GM23248 (cell line): Measurements from ENCODE around the gene PGGHG. TPM values are rescaled to one million over a fixed set of nuclear protein-coding genes. Genes with fewer than 3 reads are reported as not detected.
A peak's percentile ranks its signal among the peaks of the same experiment; 100 is the strongest.

Experiments
- DNase-seq: peaks from one replicate; pipeline ENCODE4 v3.0.0-alpha.2; 2015
- H2AFZ ChIP-seq: fragments of 200-600 bp; sonication (generic); 2 replicates; pipeline ENCODE4 v1.6.1; 2016; ENCODE audit warnings: antibody characterized with exemption
- H3F3A ChIP-seq: fragments of 200-600 bp; sonication (generic); 2 replicates; pipeline ENCODE4 v1.6.1; 2016; ENCODE audit warnings: mild to moderate bottlenecking, antibody characterized with exemption, mixed run types; ENCODE audit not compliant: insufficient read depth
- H3K27ac ChIP-seq: fragments of 200-600 bp; sonication (generic); 2 replicates; pipeline ENCODE4 v1.5.1; 2016; ENCODE audit warnings: mild to moderate bottlenecking
- H3K27me3 ChIP-seq: fragments of 200-600 bp; sonication (generic); replicated peaks from 2 replicates; pipeline ENCODE4 v1.6.1; 2016; ENCODE audit warnings: mild to moderate bottlenecking; ENCODE audit not compliant: insufficient read depth
- H3K36me3 ChIP-seq: fragments of 200-600 bp; sonication (generic); 2 replicates; pipeline ENCODE4 v1.6.1; 2016; ENCODE audit warnings: low read depth, mild to moderate bottlenecking
- H3K4me1 ChIP-seq: fragments of 200-600 bp; sonication (generic); 2 replicates; pipeline ENCODE4 v1.6.1; 2016; ENCODE audit warnings: mild to moderate bottlenecking; ENCODE audit not compliant: insufficient read depth
- H3K4me2 ChIP-seq: fragments of 200-600 bp; sonication (generic); one replicate; pipeline ENCODE4 v1.6.1; 2016; ENCODE audit warnings: mild to moderate bottlenecking; ENCODE audit not compliant: unreplicated experiment
- H3K4me3 ChIP-seq: fragments of 200-600 bp; sonication (generic); 2 replicates; pipeline ENCODE4 v1.5.1; 2016; ENCODE audit warnings: mild to moderate bottlenecking
- H3K79me2 ChIP-seq: fragments of 200-600 bp; sonication (generic); 2 replicates; pipeline ENCODE4 v1.6.1; 2016; ENCODE audit warnings: mild to moderate bottlenecking; ENCODE audit not compliant: insufficient read depth
- H3K9ac ChIP-seq: fragments of 200-600 bp; sonication (generic); 2 replicates; pipeline ENCODE4 v1.6.1; 2016; ENCODE audit warnings: mild to moderate bottlenecking
- H3K9me2 ChIP-seq: fragments of 200-600 bp; sonication (generic); 2 replicates; pipeline ENCODE4 v1.6.1; 2016; ENCODE audit warnings: mixed run types, mild to moderate bottlenecking, moderate library complexity; ENCODE audit not compliant: insufficient read depth
- H3K9me3 ChIP-seq: fragments of 200-600 bp; sonication (generic); one replicate; pipeline ENCODE4 v1.6.1; 2017; ENCODE audit warnings: low read depth
- H4K20me1 ChIP-seq: fragments of 200-600 bp; sonication (generic); 2 replicates; pipeline ENCODE4 v1.6.0; 2016; ENCODE audit not compliant: insufficient read depth
- EZH2 ChIP-seq: fragments of 200-600 bp; sonication (generic); IDR thresholded peaks from 2 replicates; pipeline ENCODE4 v1.6.1; 2018; ENCODE audit warnings: antibody characterized with exemption, mild to moderate bottlenecking; ENCODE audit not compliant: insufficient read depth, poor library complexity, severe bottlenecking
- EZH2phosphoT487 ChIP-seq: fragments of 200-600 bp; sonication (generic); IDR thresholded peaks from 2 replicates; pipeline ENCODE4 v1.6.1; 2018; ENCODE audit warnings: antibody characterized with exemption, moderate library complexity, mild to moderate bottlenecking, low read depth; ENCODE audit not compliant: insufficient read depth
- WGBS, 2 experiments: methylation state at CpG; one replicate each; pipeline ENCODE4 v1.1.6; 2015 to 2017; ENCODE audit warnings: low lambda C conversion rate in 2 of 2, low coverage in 1 of 2; ENCODE audit errors: missing lambda C conversion rate in 2 of 2; 5-methylcytosine and 5-hydroxymethylcytosine counted together
- in situ Hi-C: fragments of 300-500 bp; cut with MboI; formaldehyde crosslinking; loops from 2 replicates; pipeline ENCODE4 v1.15.0; 2020
- polyA plus RNA-seq: library from polyadenylated mRNA; unstranded; fragments of >200 nt; fragmentation: Nextera tagmentation; extraction: Ambion mirVana; gene quantifications from 2 replicates; pipeline ENCODE4 v1.2.1, GENCODE V29; 2016
- total RNA-seq: library from RNA; depleted of rRNA; stranded (reverse); fragments of >200 nt; shearing (Covaris generic); gene quantifications from 2 replicates; pipeline ENCODE4 v1.2.3, GENCODE V29; 2014

PGGHG gene
- total and polyA plus RNA-seq, 2 experiments from 2014 or later: 4.6 to 14.2 TPM

DNA sequence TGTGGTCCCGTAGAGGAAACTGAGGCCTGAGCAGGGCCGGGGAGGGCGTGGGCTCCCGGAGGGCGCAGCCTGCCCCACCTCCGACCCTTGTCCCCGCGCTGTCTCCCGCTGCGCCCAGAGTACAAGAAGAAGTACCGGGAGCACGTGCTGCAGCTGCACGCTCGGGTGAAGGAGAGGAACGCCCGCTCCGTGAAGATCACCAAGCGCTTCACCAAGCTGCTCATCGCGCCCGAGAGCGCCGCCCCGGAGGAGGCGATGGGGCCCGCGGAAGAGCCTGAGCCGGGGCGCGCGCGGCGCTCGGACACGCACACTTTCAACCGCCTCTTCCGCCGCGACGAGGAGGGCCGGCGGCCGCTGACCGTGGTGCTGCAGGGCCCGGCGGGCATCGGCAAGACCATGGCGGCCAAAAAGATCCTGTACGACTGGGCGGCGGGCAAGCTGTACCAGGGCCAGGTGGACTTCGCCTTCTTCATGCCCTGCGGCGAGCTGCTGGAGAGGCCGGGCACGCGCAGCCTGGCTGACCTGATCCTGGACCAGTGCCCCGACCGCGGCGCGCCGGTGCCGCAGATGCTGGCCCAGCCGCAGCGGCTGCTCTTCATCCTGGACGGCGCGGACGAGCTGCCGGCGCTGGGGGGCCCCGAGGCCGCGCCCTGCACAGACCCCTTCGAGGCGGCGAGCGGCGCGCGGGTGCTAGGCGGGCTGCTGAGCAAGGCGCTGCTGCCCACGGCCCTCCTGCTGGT is 8.8 kb upstream of the PGGHG start:
- H3K4me3 ChIP-seq: no peak overlapping the region
- no peak overlapping the region for H3K4me2 ChIP-seq
- no peaks in the 10 kb centered on the region for H3K9me2 ChIP-seq
- peaks cover 71% of the 10 kb centered on the region for H3K27me3 ChIP-seq
- no peaks in the 10 kb centered on the region for H3F3A ChIP-seq
- 3 to 6% methylated on average over 61 to 64 of the region's 85 CpGs for WGBS, 2 experiments
- in situ Hi-C loops: no loop called here
- H3K27ac ChIP-seq: no peak overlapping the region
- no peaks in the 10 kb centered on the region for H4K20me1 ChIP-seq
- TF ChIP-seq EZH2 (no peak), EZH2phosphoT487 (no peak)
- H3K4me1 ChIP-seq: no peaks in the 10 kb centered on the region
- no peak overlapping the region for H3K9ac ChIP-seq
- H3K79me2 ChIP-seq: no peaks in the 10 kb centered on the region
- no peaks in the 10 kb centered on the region for H3K36me3 ChIP-seq
- H3K9me3 ChIP-seq: no peaks in the 10 kb centered on the region
- DNase-seq: peak; percentile 64
- H2AFZ ChIP-seq: no peak overlapping the region

DNA sequence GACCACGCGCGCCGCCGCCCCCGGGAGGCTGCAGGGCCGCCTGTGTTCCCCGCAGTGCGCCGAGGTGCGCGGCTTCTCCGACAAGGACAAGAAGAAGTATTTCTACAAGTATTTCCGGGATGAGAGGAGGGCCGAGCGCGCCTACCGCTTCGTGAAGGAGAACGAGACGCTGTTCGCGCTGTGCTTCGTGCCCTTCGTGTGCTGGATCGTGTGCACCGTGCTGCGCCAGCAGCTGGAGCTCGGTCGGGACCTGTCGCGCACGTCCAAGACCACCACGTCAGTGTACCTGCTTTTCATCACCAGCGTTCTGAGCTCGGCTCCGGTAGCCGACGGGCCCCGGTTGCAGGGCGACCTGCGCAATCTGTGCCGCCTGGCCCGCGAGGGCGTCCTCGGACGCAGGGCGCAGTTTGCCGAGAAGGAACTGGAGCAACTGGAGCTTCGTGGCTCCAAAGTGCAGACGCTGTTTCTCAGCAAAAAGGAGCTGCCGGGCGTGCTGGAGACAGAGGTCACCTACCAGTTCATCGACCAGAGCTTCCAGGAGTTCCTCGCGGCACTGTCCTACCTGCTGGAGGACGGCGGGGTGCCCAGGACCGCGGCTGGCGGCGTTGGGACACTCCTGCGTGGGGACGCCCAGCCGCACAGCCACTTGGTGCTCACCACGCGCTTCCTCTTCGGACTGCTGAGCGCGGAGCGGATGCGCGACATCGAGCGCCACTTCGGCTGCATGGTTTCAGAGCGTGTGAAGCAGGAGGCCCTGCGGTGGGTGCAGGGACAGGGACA is 8.0 kb upstream of the PGGHG start:
- DNase-seq: peak; percentile 20
- H3K27ac ChIP-seq: no peak overlapping the region
- 8 to 9% methylated on average over 76 of the region's 79 CpGs for WGBS, 2 experiments
- no peaks in the 10 kb centered on the region for H4K20me1 ChIP-seq
- H3K9me3 ChIP-seq: no peaks in the 10 kb centered on the region
- no peaks in the 10 kb centered on the region for H3K79me2 ChIP-seq
- TF ChIP-seq EZH2 (peak; percentile 78), EZH2phosphoT487 (0 out of 2 replicates have a peak, but pooled peaks have one; percentile 34)
- no peaks in the 10 kb centered on the region for H3F3A ChIP-seq
- H3K27me3 ChIP-seq: peaks cover 63% of the 10 kb centered on the region
- H3K4me2 ChIP-seq: no peak overlapping the region
- H3K9me2 ChIP-seq: no peaks in the 10 kb centered on the region
- no peaks in the 10 kb centered on the region for H3K4me1 ChIP-seq
- H3K9ac ChIP-seq: no peak overlapping the region
- in situ Hi-C loops: no loop called here
- no peak overlapping the region for H2AFZ ChIP-seq
- no peak overlapping the region for H3K4me3 ChIP-seq
- H3K36me3 ChIP-seq: no peaks in the 10 kb centered on the region

DNA sequence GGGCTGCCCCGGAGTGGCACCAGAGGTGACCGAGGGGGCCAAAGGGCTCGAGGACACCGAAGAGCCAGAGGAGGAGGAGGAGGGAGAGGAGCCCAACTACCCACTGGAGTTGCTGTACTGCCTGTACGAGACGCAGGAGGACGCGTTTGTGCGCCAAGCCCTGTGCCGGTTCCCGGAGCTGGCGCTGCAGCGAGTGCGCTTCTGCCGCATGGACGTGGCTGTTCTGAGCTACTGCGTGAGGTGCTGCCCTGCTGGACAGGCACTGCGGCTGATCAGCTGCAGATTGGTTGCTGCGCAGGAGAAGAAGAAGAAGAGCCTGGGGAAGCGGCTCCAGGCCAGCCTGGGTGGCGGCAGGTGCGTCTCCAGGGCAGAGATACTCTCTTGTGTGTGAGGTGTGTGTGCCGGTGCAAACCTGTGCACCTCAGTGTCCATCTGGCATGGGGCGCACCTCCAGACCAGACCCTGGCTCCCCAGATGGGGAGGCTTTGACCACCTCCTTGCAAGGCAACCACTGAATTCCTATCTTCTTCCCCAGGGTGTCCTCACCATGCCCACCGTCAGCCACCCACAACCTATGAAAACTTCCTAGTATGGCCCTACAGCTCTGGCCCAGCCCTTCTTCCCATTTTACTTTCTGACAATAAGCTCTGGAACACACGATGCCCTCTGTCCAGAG is 7.3 kb upstream of the PGGHG start:
- no peaks in the 10 kb centered on the region for H4K20me1 ChIP-seq
- no peaks in the 10 kb centered on the region for H3K9me2 ChIP-seq
- H3K36me3 ChIP-seq: no peaks in the 10 kb centered on the region
- no peak overlapping the region for H3K27ac ChIP-seq
- TF ChIP-seq EZH2phosphoT487 (no peak), EZH2 (no peak)
- H3K9ac ChIP-seq: no peak overlapping the region
- no peak for DNase-seq
- no peaks in the 10 kb centered on the region for H3K79me2 ChIP-seq
- H3K4me2 ChIP-seq: no peak overlapping the region
- no peaks in the 10 kb centered on the region for H3K9me3 ChIP-seq
- WGBS, 2 experiments: 52 to 54% methylated on average over 26 of the region's 26 CpGs
- no peak overlapping the region for H3K4me3 ChIP-seq
- peaks cover 59% of the 10 kb centered on the region for H3K27me3 ChIP-seq
- no peak overlapping the region for H2AFZ ChIP-seq
- no peaks in the 10 kb centered on the region for H3F3A ChIP-seq
- no peaks in the 10 kb centered on the region for H3K4me1 ChIP-seq
- in situ Hi-C loops: no loop called here

DNA sequence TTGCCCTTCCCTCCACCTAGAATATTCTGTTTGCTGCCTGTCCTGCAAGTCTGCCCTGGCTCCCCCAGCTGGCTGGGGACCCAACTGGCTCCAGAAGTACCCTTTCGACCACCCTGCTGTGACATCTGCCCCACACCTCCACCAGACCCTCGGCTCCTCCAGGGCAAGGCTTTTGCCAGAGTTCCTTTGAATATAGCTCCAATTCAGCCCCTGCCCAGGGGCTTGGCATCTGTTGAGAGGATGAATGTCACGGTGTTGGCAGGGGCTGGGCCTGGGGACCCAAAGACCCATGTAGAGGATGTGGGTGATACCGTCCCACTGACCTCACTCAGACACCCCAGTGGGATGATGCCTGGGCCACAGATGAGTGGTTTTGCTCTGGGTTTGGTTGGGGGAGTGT is 6.8 kb upstream of the PGGHG start:
- H3K4me1 ChIP-seq: no peaks in the 10 kb centered on the region
- WGBS, 2 experiments: 28 to 31% methylated on average over 4 of the region's 4 CpGs
- TF ChIP-seq EZH2 (no peak), EZH2phosphoT487 (no peak)
- no peak overlapping the region for H3K4me3 ChIP-seq
- H3K9me2 ChIP-seq: no peaks in the 10 kb centered on the region
- H3K9me3 ChIP-seq: no peaks in the 10 kb centered on the region
- no peak overlapping the region for H3K9ac ChIP-seq
- H4K20me1 ChIP-seq: no peaks in the 10 kb centered on the region
- no peak for DNase-seq
- in situ Hi-C loops: no loop called here
- H3F3A ChIP-seq: no peaks in the 10 kb centered on the region
- H3K27ac ChIP-seq: no peak overlapping the region
- no peaks in the 10 kb centered on the region for H3K79me2 ChIP-seq
- peaks cover 59% of the 10 kb centered on the region for H3K27me3 ChIP-seq
- no peak overlapping the region for H3K4me2 ChIP-seq
- no peaks in the 10 kb centered on the region for H3K36me3 ChIP-seq
- no peak overlapping the region for H2AFZ ChIP-seq
